Breast epithelium (tissue), 3 donors: ENCODE data around the gene REXO1.

Experiments used
- POLR2A ChIP-seq: fragments of 450-650 bp; IDR thresholded peaks from one replicate; pipeline ENCODE4 v1.6.1; 2016; ENCODE audit warnings: antibody characterized with exemption, mild to moderate bottlenecking, moderate library complexity
- POLR2AphosphoS5 ChIP-seq, 3 donors: sonication (generic); formaldehyde crosslinking; IDR thresholded peaks; one replicate each; pipeline ENCODE4 v1.6.1; 2017; ENCODE audit warnings: antibody characterized with exemption in 3 of 3
- TF ChIP-seq, protein P1 (sequence below), 3 donors: fragments of 450-650 bp; IDR thresholded peaks; one replicate each; pipeline ENCODE4 v1.5.1; 2016 to 2017; ENCODE audit warnings: antibody characterized with exemption in 3 of 3, mild to moderate bottlenecking in 3 of 3, moderate library complexity in 3 of 3

DNA sequence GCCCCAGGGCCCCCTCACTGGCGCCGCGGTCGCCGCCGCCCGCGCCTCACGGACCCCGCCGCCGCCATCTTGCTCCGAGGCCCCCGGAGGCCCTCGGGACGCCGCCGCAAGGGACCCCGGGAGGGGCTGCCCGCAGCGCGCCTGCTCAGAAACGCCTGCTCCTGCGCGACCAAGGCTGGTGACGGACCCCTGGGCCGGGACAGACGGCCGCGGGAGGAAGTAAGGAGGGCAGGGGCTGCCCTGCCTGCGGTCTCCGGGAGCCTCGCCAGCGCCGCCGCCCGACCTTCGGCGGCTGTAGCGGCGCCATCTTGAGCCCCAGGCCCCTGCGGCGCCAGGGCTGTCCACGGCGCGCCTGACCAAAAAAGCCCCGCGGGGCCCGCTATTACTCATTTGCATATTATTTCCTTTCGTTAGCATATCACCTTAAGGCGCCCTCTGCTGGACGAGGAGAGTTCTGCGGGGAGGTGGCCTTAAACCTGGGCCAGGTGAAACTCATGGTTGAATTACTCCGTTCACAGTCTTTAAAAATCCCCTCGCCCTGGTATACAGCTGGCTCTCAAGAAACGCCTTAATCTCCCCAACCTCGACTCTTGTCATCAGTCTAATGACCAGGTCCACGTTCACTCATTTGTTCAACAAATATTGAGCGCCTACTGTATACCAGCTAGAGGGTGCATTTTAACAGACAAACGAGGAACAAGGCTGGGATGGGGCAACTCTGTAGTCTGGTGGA, at the start of gene REXO1:
- TF ChIP-seq, protein P1, sequence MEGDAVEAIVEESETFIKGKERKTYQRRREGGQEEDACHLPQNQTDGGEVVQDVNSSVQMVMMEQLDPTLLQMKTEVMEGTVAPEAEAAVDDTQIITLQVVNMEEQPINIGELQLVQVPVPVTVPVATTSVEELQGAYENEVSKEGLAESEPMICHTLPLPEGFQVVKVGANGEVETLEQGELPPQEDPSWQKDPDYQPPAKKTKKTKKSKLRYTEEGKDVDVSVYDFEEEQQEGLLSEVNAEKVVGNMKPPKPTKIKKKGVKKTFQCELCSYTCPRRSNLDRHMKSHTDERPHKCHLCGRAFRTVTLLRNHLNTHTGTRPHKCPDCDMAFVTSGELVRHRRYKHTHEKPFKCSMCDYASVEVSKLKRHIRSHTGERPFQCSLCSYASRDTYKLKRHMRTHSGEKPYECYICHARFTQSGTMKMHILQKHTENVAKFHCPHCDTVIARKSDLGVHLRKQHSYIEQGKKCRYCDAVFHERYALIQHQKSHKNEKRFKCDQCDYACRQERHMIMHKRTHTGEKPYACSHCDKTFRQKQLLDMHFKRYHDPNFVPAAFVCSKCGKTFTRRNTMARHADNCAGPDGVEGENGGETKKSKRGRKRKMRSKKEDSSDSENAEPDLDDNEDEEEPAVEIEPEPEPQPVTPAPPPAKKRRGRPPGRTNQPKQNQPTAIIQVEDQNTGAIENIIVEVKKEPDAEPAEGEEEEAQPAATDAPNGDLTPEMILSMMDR (IDR thresholded peaks at IDR 0.05): peak; percentile 90 to 95 (median 92)
- TF ChIP-seq POLR2AphosphoS5 (IDR thresholded peaks at IDR 0.05) (peak; percentile 76 to 89 (median 77)), POLR2A (no peak)
